Stimulated activated CD4-positive, alpha-beta T cell treated with anti-CD3 and anti-CD28 coated beads, Interleukin-1b, Interleukin-23, amount 100 ng/mL, for 48 hours (primary cell): ENCODE data around the gene EIF1B.
"Not testable (repeated sequence)": the region's sequence is repeated elsewhere in the genome, so short reads cannot be mapped to it uniquely, and the experiment has no call there.

Source experiments
- DNase-seq: peaks from one replicate; pipeline ENCODE4 v3.0.0-alpha.2; 2020

Gene EIF1B

GRCh38 chr3:40309418-40309924 lies at the start of gene EIF1B:
TSS of gene EIF1B (plus strand) at chr3:40309707. CDS start at chr3:40309942, 235 bp downstream.
- peak; percentile 97 for DNase-seq

GRCh38 chr3:40262331-40262730 lies 47.2 kb upstream of the EIF1B start:
- no peak for DNase-seq

GRCh38 chr3:40264451-40264850 lies 45.1 kb upstream of the EIF1B start:
- no peak for DNase-seq

- no peak for DNase-seq
Observed at GRCh38 chr3:40265181-40265580, 44.3 kb upstream of the EIF1B start.

DNA sequence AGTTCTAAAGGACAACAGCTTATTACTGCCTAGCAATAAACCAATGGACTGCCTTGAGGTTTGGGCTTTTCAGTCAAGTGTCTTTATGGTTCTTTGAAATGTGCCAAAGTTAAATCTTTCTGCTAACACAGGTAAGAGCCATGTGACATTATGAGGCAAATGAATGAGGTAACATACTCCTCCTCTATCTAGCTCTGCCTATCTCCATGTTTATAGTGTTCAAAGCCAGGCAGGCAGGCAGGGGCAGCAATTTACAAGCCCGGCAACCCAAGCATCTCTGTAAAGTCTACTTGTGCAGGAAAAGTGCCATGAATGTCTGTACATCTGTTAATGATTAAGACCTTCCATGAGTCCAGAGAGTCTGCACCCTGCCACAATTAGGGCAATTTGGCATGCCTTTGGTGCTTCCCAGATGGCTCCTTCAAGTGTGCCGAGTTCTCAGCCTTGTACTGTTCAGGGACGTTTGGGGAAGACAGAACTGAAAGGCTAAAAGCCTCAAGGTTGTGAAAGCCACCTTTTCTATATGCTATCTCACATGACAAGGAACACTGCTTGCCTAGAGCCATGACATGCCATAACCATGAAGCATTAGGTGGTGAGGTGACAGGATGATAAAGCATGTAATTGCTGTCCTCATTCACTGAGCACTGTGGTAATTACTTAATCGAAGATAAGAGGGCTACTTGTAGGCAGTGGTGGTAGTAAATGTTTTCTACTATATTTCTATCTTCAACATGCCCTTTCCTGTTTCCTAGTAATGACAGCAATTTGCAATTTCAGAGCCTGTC lies 41.4 kb upstream of the EIF1B start:
- DNase-seq: no peak

GRCh38 chr3:40268802-40269524 lies 40.5 kb upstream of the EIF1B start:
- no peak for DNase-seq

GRCh38 chr3:40278791-40279190 lies 30.7 kb upstream of the EIF1B start:
- no peak for DNase-seq

DNA sequence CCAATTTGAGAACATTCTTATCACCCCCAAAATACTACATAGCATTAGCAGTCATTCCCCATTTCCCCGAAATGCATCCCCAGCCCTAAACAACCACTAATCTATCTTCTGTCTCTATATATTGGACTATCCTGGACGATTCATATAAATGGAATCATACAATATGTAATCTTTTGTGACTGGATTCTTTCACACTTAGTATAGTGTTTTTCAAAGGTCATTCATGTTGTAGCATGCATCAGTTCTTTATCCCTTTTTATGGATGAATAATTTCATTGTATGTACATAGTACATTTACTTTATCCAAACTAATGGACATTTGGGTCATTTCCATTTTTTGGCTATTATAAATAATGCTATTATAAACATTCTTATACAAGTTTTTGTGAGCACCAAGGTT lies 27.5 kb upstream of the EIF1B start:
- no peak for DNase-seq

- DNase-seq: not testable (repeated sequence)
Observed at GRCh38 chr3:40283057-40283456, 26.4 kb upstream of the EIF1B start.

GRCh38 chr3:40287248-40287647 lies 22.3 kb upstream of the EIF1B start:
- no peak for DNase-seq

GRCh38 chr3:40290396-40290795 lies 19.1 kb upstream of the EIF1B start:
- DNase-seq: no peak

DNA sequence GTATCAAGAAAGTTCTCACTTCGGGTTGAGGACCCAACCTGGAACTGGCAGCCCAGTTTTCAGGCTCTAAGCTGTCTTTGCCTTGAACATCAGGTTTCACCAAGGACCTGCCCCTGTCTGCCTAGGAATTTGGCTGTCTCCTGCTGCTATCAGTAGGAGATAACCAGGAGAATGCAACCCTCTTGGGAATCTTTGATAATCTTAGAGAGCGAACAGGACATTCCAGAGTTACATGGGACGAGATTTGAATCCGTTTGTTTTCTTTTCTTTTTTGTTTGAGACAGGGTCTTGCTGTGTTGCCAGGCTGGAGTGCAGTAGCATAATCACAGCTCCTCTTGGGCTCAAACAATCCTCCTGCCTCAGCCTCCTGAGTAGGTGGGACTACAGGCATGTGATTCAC lies 18.0 kb upstream of the EIF1B start:
- DNase-seq: no peak

DNA sequence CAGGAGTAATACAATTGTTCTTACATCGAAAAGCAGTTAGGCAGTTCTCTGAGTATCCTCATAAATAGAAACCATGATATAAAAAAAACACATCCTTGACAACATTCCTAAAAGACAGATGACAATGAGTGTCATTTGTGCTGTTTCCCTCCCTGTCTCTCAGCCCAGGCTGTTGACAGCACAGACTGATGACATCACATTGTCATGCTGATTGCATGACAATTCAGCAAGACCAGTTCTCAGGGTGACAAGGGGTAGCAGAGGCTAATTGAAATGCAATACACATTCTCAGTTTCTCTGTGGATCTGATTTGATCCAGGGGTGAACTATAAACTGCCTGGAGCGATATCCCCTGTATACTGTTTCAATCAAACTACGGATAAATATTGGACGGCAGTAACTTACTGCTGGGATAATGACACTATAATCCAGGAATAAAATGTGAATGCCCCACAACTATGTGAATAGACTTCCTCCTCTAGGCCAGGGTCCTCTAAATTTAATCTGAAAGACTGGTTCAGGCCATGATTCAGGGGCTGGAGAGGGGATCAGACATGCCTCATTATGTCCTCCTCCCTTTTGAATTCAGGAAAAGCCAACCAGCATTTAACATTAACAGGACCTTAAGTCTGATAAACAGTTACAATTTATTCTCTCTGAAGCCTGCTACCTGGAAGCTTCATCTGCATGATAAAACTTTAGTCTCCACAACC lies 16.7 kb upstream of the EIF1B start:
- DNase-seq: no peak

- DNase-seq: no peak
Observed at GRCh38 chr3:40294434-40294833, 15.1 kb upstream of the EIF1B start.

DNA sequence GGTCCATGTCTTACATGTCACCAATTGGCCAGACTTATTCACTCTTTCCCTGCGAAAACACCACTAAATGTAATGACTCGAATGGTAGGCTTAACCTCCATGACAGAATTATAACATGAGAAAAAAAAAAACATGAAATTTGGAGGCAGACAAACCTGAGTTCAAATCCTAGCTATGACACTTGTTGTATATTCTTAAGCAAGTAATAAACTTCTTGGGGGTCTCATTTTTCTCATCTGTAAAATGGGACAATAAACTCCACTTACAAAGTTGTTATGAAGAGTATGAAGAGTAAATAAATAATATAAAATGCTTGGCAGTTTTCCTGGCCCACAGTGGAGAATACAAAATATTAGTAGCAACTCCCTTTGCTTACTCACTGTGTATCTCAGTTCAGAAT lies 11.4 kb upstream of the EIF1B start:
- DNase-seq: no peak

GRCh38 chr3:40299130-40299720 lies 10.3 kb upstream of the EIF1B start:
- DNase-seq: no peak

DNA sequence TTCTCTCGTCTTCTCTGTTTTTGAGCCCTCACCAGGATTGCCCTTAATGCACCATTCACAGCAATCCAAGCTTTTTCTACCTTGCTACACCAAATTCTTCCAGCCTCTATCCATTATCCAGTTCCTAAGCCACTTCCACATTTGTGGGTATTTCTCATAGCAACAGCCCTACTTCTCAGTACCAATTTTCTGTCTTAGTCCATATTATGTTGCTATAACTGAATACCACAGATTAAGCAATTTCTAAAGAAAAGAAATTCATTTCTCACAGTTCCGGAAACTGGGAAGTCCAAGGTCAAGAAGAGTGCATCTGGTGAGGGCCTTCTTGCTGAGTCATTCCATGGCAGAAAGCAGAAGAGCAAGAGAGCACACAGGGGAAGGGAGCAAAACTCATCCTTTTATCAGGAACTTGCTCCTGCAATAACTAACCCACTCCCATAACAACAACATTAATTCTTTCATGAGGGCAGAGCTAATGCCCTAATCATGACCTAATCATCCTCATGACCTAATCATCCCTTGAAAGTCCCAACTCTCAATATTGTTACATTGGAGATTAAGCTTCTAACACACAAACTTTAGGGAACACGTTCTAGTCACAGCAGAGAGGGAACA lies 9.7 kb upstream of the EIF1B start:
- DNase-seq: no peak

GRCh38 chr3:40302784-40303183 lies 6.7 kb upstream of the EIF1B start:
- no peak for DNase-seq

DNA sequence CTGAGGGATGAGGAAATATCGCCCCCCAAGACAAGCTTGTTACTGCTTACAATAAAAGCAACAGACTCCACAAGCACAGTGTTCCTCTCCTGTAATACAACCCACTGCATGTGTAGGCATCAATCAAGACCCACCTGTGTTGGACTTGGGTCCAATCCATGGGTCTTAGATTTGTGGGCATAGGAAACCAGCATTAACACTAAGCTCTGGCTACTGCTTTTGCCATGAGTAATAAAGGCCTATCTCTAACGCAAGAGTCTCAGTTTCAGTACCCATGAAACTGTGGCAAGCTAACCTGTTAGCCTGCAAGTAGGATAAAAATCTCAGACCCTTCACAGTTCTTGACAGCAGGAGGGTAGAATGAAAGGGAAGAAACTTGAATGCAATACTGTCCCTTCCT lies 5.2 kb upstream of the EIF1B start:
- no peak for DNase-seq

GRCh38 chr3:40306336-40306735 lies 3.2 kb upstream of the EIF1B start:
- DNase-seq: no peak

- no peak for DNase-seq
Observed at GRCh38 chr3:40307176-40307575, 2.3 kb upstream of the EIF1B start.

GRCh38 chr3:40308725-40309417 lies 636 bp upstream of the EIF1B start:
- no peak for DNase-seq
